Prostate gland (tissue), 2 donors: ENCODE data around the gene RNF41. TPM values are rescaled to one million over a fixed set of nuclear protein-coding genes. Genes with fewer than 3 reads are reported as not detected.

Experiments used
- DNase-seq: peaks from one replicate; pipeline ENCODE4 v3.0.0-alpha.2; 2019; ENCODE audit warnings: low spot score
- H3K27ac ChIP-seq, 2 donors: fragments of 200-600 bp; sonication (generic); 2 replicates each; pipeline ENCODE4 v1.5.1; 2017 to 2019
- H3K27me3 ChIP-seq: fragments of 200-600 bp; sonication (generic); replicated peaks from 2 replicates; pipeline ENCODE4 v1.5.1; 2019; ENCODE audit not compliant: insufficient read depth
- H3K36me3 ChIP-seq, 2 donors: fragments of 200-600 bp; sonication (generic); 1 replicate in 1 of 2; 2 replicates in 1 of 2; pipeline versions ENCODE4 v1.5.1 to v1.8.1; 2017 to 2019
- H3K4me1 ChIP-seq: fragments of 200-600 bp; sonication (generic); replicated peaks from 2 replicates; pipeline ENCODE4 v1.5.1; 2019
- H3K4me3 ChIP-seq, 2 donors: fragments of 200-600 bp; sonication (generic); 2 replicates each; pipeline ENCODE4 v1.5.1; 2017 to 2019
- H3K9me3 ChIP-seq: fragments of 200-600 bp; sonication (generic); 2 replicates; pipeline ENCODE4 v1.5.1; 2017
- POLR2A ChIP-seq: fragments of 450-650 bp; IDR thresholded peaks from one replicate; pipeline ENCODE4 v1.6.1; 2016; ENCODE audit warnings: antibody characterized with exemption, mild to moderate bottlenecking
- POLR2AphosphoS5 ChIP-seq: sonication (generic); formaldehyde crosslinking; IDR thresholded peaks from one replicate; pipeline ENCODE4 v1.6.1; 2017; ENCODE audit warnings: antibody characterized with exemption
- WGBS: methylation state at CpG from one replicate; pipeline ENCODE4 v1.1.5; 2018; 5-methylcytosine and 5-hydroxymethylcytosine counted together
- intact Hi-C: fragments of 100-400 bp; cut with DNase I; formaldehyde crosslinking; loops from one replicate; pipeline ENCODE4 v1.14.2; 2022
- total RNA-seq, 2 donors: library from RNA; depleted of rRNA; stranded (reverse); fragments of >200 nt; gene quantifications; one replicate each; pipeline ENCODE4 v1.1.0, GENCODE V29; 2016
- TF ChIP-seq, protein P1 (sequence below), 4 experiments: fragments of 200-600 bp in 2 of 4; fragments of 450-650 bp in 2 of 4; sonication (generic) in 2 of 4; IDR thresholded peaks; 1 replicate in 3 of 4; 2 replicates in 1 of 4; pipeline ENCODE4 v1.5.1; 2016 to 2019; ENCODE audit warnings: antibody characterized with exemption in 4 of 4, mild to moderate bottlenecking in 2 of 4, moderate library complexity in 2 of 4

RNF41 gene
- total RNA-seq, 2 donors from 2014 or later = 74.4 to 90.4 TPM

DNA sequence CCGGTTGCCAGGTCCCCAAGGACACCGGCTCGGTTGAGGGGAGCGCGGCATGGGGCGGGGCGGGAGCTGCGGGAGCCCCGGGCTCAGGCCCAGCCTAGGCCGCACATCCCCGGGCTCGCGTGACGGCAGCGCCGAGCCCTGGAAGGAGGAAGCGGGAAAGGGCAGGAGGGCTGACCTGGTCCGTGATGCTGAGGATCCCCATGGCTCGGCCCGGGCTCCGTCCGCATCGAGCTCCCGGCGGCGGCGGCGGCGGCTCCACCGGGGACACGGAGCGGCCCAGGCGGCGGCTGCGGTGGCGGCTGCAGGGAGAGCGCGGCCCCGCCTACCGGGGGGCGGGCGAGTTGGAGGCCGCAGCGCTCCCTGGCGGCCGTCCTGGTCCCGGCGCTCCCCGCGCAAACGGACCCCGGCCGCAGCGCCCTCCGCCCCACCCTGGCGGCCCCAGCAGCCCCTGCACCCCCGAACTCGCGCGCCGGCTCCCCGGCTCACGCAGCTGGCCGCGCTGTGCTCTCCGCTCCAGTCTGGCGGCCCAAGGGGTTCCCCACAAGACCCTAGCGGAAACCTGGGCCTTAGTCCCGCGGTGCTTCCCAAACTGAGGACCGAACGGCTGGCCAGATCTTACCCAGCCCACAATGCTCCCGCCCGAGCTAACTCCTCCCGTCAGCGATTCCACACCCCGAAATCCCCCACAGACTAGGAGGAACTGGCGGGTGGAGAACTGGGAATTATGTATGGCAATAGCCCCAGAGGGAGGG, 36.5 kb upstream of the RNF41 start, which contains the start of gene ANKRD52:
ANKRD52 (minus strand) TSS at position 317 of the 752 bp plus-strand sequence; CDS start at position 202, 115 bp downstream.
- Histone ChIP-seq H3K27me3 (no peaks in the 10 kb centered on the region), H3K4me3 (peak within 1 kb of the TSS; percentile 72 to 83), H3K36me3 (peaks cover 0 to 13% of the 10 kb centered on the region in 2 donors), H3K27ac (peak within 1 kb of the TSS; percentile 89 to 90), H3K4me1 (peaks cover 6% of the 10 kb centered on the region), H3K9me3 (no peaks in the 10 kb centered on the region)
- intact Hi-C loops = no loop called here
- WGBS = under 1% methylated on average over 70 of the region's 78 CpGs
- DNase-seq = peak; percentile 62
- TF ChIP-seq, protein P1, sequence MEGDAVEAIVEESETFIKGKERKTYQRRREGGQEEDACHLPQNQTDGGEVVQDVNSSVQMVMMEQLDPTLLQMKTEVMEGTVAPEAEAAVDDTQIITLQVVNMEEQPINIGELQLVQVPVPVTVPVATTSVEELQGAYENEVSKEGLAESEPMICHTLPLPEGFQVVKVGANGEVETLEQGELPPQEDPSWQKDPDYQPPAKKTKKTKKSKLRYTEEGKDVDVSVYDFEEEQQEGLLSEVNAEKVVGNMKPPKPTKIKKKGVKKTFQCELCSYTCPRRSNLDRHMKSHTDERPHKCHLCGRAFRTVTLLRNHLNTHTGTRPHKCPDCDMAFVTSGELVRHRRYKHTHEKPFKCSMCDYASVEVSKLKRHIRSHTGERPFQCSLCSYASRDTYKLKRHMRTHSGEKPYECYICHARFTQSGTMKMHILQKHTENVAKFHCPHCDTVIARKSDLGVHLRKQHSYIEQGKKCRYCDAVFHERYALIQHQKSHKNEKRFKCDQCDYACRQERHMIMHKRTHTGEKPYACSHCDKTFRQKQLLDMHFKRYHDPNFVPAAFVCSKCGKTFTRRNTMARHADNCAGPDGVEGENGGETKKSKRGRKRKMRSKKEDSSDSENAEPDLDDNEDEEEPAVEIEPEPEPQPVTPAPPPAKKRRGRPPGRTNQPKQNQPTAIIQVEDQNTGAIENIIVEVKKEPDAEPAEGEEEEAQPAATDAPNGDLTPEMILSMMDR (IDR thresholded peaks at IDR 0.05) = peak; percentile 64 to 91 (median 78)
- no peak for TF ChIP-seq POLR2A

DNA sequence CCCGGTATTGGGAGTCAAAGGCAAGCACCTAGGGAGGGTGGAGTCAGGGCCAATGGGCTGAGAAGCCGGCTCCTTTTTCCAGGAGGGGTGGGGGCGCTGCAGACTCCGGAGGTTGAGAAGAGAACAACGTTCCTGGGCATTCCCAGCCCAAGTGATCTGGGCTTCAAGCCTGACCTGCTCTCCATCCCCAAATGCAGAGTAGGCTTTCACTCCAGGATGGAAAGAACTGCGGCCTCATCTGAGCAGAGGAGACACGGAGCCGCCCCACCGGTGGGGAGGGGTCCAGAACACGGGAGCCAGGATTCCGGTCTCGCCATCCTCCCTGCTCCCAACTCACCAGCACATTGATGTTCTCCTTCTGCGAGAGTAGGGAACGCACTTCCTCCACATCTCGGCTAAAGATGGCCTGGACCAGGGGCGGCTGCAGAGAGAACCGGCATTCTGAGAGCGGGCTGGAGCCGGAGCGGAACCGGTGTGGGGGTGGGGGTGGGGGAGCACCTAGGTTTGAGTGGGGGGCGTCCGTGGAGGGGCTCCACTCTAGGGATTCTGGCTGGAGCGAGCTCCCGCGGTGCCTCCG, 35.9 kb upstream of the RNF41 start:
- no peak for TF ChIP-seq POLR2AphosphoS5
- TF ChIP-seq, protein P1 (IDR thresholded peaks at IDR 0.05) = no peak
- TF ChIP-seq POLR2A = no peak
- no peak for DNase-seq
- 0% methylated on average over 27 of the region's 27 CpGs for WGBS

DNA sequence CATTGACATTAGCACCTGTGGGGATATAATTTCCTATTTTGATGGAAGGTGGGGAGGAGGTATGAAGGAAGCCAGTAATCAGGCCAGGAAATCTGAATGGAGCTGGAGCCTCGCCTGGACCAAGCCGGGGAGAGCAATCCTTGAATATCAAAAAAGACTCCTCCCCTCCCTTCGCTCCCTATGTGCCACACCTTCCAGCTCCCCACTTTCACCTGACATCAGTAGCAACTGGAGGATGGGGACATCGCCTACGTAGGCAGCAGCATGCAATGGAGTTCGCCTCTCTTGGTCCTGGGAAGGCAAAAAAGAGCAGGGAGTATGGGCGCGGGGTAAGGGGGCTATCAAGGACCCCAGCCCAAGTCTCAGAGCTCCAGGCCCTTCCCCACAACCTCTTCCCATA, 35.3 kb upstream of the RNF41 start:
- Histone ChIP-seq H3K27ac (peak overlapping the region in 1 of 2 donors; percentile 89), H3K9me3 (no peaks in the 10 kb centered on the region), H3K27me3 (no peaks in the 10 kb centered on the region), H3K36me3 (peaks cover 6 to 24% of the 10 kb centered on the region in 2 donors), H3K4me1 (peaks cover 6% of the 10 kb centered on the region), H3K4me3 (peak overlapping the region; percentile 72 to 83)
- no peak for DNase-seq
- no peak for TF ChIP-seq POLR2A
- TF ChIP-seq, protein P1 (IDR thresholded peaks at IDR 0.05) = no peak
- TF ChIP-seq POLR2AphosphoS5 = no peak
- intact Hi-C loops = no loop called here
- 42% methylated on average over 8 of the region's 8 CpGs for WGBS

More for the DNA sequence above, 35.9 kb upstream of the RNF41 start:
- intact Hi-C loops = no loop called here
- Histone ChIP-seq H3K4me1 (peaks cover 6% of the 10 kb centered on the region), H3K27me3 (no peaks in the 10 kb centered on the region), H3K27ac (peak overlapping the region; percentile 89 to 90), H3K4me3 (peak overlapping the region; percentile 72 to 83), H3K36me3 (peaks cover 4 to 19% of the 10 kb centered on the region in 2 donors), H3K9me3 (no peaks in the 10 kb centered on the region)

DNA sequence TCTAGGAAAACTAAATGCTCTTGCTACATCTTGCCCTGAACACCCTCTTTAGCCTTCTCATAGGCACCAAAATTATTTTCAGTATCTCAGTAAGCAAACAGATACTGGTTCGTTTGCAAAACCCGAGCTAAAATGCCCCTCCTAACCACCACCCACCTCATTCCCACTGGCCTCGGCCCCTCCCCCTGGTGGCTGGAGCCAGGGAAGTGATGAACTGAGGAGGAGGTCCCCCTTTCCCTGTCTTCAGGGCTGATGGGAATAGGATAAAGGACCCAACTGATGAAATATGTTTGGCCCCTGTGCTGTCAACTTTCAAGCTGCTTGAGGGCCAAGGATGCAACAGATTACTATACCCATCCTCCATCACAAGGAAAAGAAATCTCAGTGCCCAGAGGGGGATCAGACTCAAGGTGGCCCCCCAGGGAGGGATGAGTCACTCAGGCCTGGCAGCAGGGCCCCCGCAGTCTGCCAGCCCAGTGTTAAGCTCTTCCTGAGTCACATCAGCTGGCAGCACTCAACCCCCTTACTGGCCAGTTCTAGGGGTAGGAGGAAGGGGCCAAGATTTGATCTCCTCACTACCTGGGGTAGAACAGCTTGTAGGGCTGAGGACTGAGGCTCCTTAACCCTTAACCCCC, 34.7 kb upstream of the RNF41 start:
- DNase-seq = no peak
- no peak overlapping the region for H3K27ac ChIP-seq
- TF ChIP-seq POLR2AphosphoS5 (no peak), POLR2A (no peak)
- TF ChIP-seq, protein P1 (IDR thresholded peaks at IDR 0.05) = no peak
- 15% methylated on average over 4 of the region's 4 CpGs for WGBS
- H3K36me3 ChIP-seq = peaks cover 6 to 27% of the 10 kb centered on the region in 2 donors
- H3K4me3 ChIP-seq = no peak overlapping the region
- intact Hi-C loops = no loop called here
- H3K9me3 ChIP-seq = no peaks in the 10 kb centered on the region
- no peaks in the 10 kb centered on the region for H3K27me3 ChIP-seq
- H3K4me1 ChIP-seq = peaks cover 6% of the 10 kb centered on the region
